ENCODE results near the gene ARVCF.
A peak's percentile ranks its signal among the peaks of the same experiment; 100 is the strongest.

Gene ARVCF

DNA sequence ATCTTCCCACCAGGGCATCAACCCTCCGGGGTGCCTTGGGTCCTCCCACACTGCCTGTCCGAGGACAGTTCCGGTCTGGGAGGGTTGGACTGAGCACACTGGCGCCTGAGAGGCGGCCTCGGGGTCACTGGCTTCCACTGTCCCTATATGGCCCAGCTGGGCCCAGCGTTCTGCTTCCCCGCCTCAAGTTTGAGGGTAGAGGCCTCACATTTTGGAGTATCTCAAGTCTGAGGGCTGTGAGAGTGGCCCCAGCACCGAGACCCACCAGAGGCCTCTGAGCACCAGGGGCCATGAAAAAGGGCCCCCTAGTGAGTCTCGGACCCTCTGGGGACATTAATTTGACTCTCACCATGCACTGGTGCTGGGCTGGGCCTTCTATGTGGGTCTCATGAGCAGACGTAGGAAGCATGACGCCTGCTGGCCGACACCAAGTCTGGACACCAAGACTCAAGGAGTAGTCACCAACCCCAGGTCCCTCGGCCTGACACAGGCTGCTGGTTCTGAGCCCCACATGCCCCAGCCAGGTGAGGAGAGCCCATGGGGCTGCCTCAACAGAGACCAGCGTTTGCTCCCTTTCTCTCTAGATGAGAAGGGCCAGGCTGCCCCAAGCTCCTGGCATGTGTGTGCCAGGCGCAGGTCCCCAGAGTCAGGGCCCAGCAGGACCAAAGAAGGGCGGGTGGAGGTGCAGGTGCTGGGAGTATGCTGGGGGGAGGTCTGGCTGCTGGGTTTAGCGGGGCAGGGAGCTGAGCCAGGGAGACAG lies 27.5 kb downstream of the ARVCF start:
- no peaks in the 10 kb centered on the region for H3K9me3 Mint-ChIP-seq
- H3K27ac Mint-ChIP-seq = no peak overlapping the region
- H3K27me3 Mint-ChIP-seq = peaks cover 18% of the 10 kb centered on the region
- H3K4me1 Mint-ChIP-seq (ENCODE audit: low read depth) = peaks cover 19% of the 10 kb centered on the region
- H3K4me3 Mint-ChIP-seq = no peak overlapping the region
- no peaks in the 10 kb centered on the region for H3K36me3 Mint-ChIP-seq (ENCODE audit: low read depth)
- intact Hi-C loops (cut with micrococcal nuclease) = no loop called here

DNA sequence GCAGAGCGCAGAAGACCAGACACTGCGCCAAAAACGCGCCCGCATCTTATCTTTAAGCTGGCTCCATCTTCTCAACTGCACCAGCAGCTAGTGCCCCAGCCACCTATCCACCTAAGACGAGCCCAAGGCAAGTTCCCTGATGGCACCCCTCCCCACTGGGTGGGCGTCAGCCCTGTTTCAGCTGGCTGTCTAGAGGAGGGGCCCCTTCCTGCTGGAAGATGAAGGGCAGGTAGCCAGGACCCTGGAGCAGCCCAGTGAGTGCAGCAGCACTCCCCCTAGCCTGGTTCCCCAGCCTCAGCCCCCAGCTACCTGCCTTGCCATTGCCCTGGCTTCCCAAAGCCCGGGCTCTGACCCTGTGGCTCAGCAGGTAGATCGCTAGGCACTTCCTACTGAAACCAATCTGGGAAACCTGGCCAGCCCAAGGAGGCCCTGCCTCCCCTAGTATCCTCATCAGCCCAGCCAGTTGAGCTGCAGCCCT lies 28.3 kb downstream of the ARVCF start:
- Mint-ChIP-seq H3K27ac (no peak overlapping the region), H3K4me3 (no peak overlapping the region), H3K9me3 (no peaks in the 10 kb centered on the region), H3K27me3 (peaks cover 18% of the 10 kb centered on the region), H3K36me3 (ENCODE audit: low read depth) (no peaks in the 10 kb centered on the region), H3K4me1 (ENCODE audit: low read depth) (peaks cover 19% of the 10 kb centered on the region)
- intact Hi-C loops (cut with micrococcal nuclease) = no loop called here

DNA sequence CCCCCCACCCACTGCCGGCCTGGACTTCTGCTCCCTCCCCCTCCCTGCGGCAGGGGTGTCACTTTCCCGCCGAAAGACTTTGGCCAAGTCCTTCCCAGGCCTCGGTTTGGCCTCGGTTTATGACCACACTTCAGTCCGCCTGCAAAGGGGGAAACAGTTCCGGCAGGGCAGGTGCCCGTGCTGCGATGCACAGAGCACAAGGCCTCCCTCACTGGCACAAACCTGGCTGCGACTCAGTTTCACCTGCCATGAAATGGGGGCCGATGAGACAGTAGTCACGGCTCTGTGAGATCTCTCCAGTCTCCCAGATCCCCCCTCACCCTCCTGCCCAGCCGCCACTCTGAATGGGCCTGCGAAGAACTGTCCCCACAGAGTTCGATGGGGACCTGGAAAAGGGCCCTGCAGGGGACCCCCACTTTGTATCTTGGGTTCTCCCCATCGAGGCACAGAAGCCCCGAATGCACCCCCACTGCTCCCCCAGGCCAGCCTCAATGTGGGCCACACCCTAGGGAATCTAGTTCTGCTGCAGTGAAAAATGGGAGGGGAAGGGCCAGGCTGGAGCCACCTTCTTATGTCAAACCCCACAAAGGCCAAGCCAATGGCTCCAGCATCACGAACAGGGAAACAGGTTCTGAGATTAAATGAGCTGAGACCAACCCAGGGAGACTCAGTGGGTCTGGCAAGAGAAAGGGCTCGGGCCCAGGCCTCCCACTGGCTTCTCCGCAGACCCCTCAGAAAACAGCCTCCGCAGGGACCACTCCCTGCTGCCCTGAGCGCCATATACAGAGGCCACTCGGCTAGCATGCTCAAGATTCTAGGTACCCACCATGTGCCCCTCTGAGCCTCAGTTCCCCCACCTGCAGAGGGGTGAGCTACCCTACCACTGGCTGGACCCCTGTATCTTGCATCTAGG lies 29.0 kb downstream of the ARVCF start:
- intact Hi-C loops (cut with micrococcal nuclease) = no loop called here
- H3K36me3 Mint-ChIP-seq (ENCODE audit: low read depth) = no peaks in the 10 kb centered on the region
- no peaks in the 10 kb centered on the region for H3K9me3 Mint-ChIP-seq
- H3K27ac Mint-ChIP-seq = no peak overlapping the region
- peaks cover 18% of the 10 kb centered on the region for H3K27me3 Mint-ChIP-seq
- H3K4me1 Mint-ChIP-seq (ENCODE audit: low read depth) = peaks cover 19% of the 10 kb centered on the region
- H3K4me3 Mint-ChIP-seq = peak overlapping the region; percentile 40

DNA sequence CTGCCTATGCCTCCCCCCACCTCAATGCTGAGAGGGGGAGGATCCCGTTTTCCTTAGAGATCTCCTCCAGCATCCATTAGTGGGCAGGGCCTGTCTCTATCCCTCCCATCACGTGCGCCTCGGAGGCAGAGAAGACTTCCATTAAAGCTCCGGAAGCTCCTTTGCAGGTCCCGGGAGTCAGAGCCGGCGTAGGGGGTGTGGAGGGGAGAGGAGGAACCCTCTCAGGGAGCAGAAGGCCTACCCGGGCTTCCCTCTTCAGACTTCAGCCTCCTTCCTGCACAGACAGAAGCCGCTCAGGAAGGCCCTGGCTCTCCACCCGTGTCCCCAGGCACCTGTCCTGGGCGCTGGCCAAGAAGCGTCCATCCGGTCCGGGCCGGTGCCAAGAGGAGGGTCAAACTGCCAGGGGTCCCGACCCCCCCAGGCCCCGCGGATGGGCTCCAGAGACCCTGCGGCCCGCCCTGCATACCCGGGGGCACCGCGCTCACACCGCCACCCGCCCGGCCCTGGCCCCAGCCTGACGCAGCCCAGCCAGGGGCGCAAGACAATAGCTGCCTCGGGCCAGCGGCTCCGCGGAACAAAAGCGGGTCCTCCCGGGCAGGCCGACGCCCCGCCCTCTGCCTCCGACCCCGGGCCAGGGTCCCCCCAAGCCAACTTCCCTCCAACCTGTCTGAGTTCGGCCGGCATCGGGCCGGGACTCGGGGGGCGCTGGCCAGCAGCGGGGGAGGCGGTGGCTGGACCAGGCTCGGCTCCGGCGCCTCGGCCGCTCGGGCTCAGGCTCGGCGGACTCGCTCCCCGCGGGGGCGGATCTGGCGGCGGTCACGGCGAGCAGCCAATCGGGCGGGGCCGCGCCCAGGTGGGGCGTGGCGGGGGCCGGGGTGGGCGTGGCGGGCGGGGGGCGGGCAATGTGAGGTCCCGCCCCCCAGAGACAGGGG lies 29.9 kb downstream of the ARVCF start:
- intact Hi-C loops (cut with micrococcal nuclease) = no loop called here
- peaks cover 5% of the 10 kb centered on the region for H3K36me3 Mint-ChIP-seq (ENCODE audit: low read depth)
- H3K9me3 Mint-ChIP-seq = no peaks in the 10 kb centered on the region
- peaks cover 19% of the 10 kb centered on the region for H3K4me1 Mint-ChIP-seq (ENCODE audit: low read depth)
- H3K27ac Mint-ChIP-seq = peak overlapping the region; percentile 51
- H3K4me3 Mint-ChIP-seq = peak overlapping the region; percentile 75
- peaks cover 18% of the 10 kb centered on the region for H3K27me3 Mint-ChIP-seq

DNA sequence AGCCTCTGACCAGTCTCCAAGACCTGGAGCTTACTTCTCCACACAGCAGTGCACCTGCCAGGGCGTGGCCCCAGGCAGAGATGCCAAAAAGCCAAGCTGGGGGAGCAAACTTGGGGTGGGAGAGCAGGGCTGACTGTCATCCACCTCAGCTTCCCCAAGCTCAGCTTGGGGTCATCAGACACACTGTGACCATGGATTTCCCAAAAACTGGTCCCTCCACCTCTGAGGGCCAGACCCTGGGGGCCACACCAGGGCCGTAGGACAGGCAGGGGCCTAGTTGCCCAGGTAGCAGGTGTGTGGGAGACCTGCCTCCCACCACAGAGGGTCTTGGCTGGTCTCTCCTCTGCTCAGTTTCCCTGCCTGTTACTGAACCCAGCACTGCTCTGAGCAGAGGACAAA lies 30.6 kb downstream of the ARVCF start:
- Mint-ChIP-seq H3K4me3 (peak overlapping the region; percentile 75), H3K36me3 (ENCODE audit: low read depth) (peaks cover 11% of the 10 kb centered on the region), H3K27ac (no peak overlapping the region), H3K27me3 (peaks cover 16% of the 10 kb centered on the region), H3K9me3 (no peaks in the 10 kb centered on the region), H3K4me1 (ENCODE audit: low read depth) (peaks cover 19% of the 10 kb centered on the region)
- intact Hi-C loops (cut with micrococcal nuclease) = no loop called here

DNA sequence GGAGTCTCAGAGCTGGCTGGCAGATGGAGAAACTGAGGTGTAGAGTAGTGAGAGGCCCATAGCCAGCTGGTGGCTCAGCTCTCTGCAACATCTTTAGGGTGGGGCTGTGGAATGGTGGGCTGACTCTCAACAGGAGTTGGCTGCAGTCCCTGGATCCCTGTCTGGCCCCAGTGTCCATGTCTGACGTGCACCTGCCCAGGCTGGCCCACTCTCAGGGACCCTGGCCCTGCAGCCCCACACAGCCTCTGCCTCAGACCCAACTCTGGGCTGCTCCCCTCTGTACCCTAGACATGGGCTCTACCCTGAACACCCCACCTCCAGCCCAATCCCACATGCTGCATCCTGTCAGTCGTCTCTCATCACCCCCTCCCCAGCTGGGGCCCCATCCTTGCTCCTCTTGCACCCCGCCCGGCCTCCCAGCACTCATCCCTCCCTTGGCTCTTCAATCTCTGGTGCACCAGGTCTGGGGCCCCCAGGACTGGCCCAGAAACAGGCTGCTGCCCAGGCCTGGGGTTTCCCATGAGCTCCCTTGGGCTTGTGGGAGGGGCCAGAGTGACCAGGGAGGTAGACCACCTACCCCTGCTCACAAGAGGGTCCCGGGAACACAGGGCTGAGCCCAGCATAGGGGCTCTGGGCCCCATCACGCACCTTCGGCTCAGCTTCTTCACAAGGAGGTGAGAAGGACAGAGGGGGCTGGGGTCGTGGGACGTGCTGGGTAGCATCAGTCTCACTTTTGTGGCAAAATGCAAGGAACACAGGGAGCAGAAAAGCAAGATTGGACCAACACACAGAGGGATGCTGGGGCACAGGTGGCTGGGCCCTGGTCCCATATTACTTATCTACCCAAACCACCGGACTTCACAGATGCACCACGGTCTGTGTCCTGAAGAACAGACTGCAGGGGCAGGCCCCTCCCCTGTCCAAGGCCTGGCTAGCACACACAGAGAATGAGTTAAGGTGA lies 31.5 kb downstream of the ARVCF start:
- Mint-ChIP-seq H3K27ac (no peak overlapping the region), H3K4me3 (no peak overlapping the region), H3K36me3 (ENCODE audit: low read depth) (peaks cover 13% of the 10 kb centered on the region), H3K4me1 (ENCODE audit: low read depth) (peaks cover 19% of the 10 kb centered on the region), H3K27me3 (peaks cover 16% of the 10 kb centered on the region), H3K9me3 (no peaks in the 10 kb centered on the region)
- intact Hi-C loops (cut with micrococcal nuclease) = no loop called here

DNA sequence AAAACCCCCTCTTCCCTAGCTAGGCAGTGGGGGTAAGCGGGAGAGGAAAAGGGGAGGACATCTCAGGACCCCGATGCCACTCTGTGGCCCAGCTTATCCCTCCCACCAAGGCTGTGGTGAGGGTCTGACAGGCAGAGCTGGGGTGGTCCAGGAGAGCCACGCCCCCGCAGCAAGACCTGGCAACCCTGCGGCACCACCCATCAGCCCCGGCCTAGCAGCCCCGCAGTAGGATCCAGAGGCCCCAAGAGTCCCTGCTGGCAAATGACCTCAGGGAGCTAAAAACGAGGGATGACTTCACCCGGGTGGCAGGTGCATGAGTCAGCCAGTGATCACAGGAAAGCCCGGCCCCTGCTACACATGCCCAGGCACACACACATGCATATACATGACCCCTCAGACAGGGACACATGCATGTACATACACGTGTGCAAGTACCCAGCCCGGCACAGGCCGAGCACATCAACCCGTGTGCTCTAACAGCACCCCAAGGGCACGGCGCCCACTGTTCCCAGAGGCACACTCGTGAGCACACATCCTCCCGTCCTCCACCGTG lies 32.3 kb downstream of the ARVCF start:
- Mint-ChIP-seq H3K4me3 (no peak overlapping the region), H3K9me3 (no peaks in the 10 kb centered on the region), H3K27ac (no peak overlapping the region), H3K36me3 (ENCODE audit: low read depth) (peaks cover 15% of the 10 kb centered on the region), H3K4me1 (ENCODE audit: low read depth) (peaks cover 19% of the 10 kb centered on the region), H3K27me3 (peaks cover 16% of the 10 kb centered on the region)
- intact Hi-C loops (cut with micrococcal nuclease) = no loop called here

DNA sequence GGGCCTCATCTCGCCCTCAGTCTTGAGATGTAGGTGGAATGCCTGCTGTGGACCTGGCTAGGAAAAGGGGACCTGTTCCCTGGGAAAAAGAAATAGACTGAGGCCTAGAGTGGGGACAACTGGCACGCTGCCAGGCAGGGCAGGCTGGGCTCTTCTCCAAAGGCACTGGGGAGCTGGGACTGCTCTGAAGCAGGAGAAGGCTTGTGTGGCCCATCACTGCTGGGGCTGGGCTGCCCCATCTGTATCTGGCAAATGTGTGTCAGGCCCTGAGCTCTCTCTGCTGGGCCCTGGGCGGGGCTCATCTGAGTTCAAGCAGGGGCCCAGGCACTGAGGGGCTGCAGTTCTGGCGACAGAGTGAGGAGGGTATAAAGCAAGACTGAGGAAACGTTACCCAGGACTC lies 32.9 kb downstream of the ARVCF start:
- peaks cover 16% of the 10 kb centered on the region for H3K27me3 Mint-ChIP-seq
- H3K36me3 Mint-ChIP-seq (ENCODE audit: low read depth) = peaks cover 20% of the 10 kb centered on the region
- no peak overlapping the region for H3K27ac Mint-ChIP-seq
- intact Hi-C loops (cut with micrococcal nuclease) = no loop called here
- H3K4me1 Mint-ChIP-seq (ENCODE audit: low read depth) = peaks cover 19% of the 10 kb centered on the region
- H3K4me3 Mint-ChIP-seq = no peak overlapping the region
- H3K9me3 Mint-ChIP-seq = no peaks in the 10 kb centered on the region

DNA sequence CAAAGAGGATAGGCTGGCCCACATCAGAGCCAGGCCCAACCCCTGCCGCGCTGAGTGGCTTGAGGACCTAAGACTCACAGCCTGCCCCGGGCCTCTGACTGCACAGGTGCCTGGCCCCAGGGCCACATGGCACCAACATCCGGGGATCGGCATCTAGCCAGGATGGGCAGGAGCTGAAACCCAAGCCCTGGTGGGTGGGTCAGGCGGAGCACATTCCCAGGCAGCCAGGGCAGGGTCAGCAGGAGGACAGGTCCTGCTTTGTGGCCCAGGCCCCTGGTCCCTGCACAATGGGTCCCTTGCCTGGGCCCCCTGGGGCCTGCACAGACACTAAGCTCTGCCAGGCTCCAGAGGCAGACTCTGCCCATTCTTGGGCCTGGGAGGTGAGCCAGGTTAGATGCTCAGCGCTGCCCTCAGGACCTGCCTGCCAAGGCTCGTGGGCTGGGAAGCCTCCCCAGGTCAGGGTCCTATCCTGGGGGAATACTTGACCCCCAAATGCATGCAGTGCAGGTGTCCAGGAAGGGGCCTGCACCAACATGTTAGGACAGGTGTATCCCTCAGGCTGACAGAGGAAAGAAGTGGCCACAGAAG lies 33.5 kb downstream of the ARVCF start:
- peaks cover 21% of the 10 kb centered on the region for H3K36me3 Mint-ChIP-seq (ENCODE audit: low read depth)
- H3K9me3 Mint-ChIP-seq = no peaks in the 10 kb centered on the region
- no peak overlapping the region for H3K4me3 Mint-ChIP-seq
- intact Hi-C loops (cut with micrococcal nuclease) = no loop called here
- H3K27me3 Mint-ChIP-seq = peaks cover 16% of the 10 kb centered on the region
- no peak overlapping the region for H3K27ac Mint-ChIP-seq
- H3K4me1 Mint-ChIP-seq (ENCODE audit: low read depth) = peaks cover 19% of the 10 kb centered on the region

DNA sequence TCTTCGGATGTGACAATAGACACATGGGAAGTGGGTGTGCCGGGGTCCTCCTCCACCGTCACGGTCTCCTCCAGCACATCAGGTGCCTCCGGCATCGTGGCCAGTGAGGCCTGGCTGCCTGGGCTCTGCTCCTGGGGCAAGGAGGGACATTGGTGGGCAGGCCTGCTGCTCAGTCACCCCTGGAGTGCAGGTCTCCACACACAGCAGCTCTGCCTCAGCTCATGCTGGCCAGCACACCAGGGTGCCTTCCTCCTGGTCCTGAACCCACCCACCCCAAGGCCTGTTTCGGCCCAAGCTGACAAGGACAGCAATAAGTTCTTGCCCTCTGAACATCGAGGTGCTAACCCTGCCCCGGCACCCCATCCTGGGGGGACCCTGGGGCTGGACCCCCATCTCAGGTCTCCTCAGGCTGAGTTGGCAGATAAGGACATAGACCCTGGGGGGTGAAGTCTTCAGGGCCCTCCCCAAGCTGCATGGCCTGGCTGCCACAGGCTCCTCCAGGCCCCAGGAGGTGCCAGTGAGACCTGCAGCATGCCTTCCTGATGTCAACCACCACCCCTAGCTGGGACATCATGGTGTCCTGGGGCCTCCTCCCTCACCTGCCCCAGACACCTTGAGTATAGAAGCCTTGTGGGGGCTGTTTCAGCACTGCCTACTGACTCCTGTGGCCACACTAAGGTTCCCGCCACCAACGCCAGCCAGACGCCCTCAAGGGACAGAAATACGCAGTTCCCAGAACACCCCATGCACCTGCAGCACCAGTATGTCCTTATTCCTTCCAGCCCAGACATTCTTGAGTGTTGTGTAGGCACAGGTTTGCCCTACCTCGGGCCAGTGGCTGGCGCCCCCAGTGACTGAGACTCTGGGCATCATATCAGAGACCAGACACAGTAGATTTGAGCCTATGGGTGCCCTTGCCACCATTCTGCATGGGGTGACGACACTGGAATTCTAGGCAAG lies 34.4 kb downstream of the ARVCF start:
- intact Hi-C loops (cut with micrococcal nuclease) = no loop called here

DNA sequence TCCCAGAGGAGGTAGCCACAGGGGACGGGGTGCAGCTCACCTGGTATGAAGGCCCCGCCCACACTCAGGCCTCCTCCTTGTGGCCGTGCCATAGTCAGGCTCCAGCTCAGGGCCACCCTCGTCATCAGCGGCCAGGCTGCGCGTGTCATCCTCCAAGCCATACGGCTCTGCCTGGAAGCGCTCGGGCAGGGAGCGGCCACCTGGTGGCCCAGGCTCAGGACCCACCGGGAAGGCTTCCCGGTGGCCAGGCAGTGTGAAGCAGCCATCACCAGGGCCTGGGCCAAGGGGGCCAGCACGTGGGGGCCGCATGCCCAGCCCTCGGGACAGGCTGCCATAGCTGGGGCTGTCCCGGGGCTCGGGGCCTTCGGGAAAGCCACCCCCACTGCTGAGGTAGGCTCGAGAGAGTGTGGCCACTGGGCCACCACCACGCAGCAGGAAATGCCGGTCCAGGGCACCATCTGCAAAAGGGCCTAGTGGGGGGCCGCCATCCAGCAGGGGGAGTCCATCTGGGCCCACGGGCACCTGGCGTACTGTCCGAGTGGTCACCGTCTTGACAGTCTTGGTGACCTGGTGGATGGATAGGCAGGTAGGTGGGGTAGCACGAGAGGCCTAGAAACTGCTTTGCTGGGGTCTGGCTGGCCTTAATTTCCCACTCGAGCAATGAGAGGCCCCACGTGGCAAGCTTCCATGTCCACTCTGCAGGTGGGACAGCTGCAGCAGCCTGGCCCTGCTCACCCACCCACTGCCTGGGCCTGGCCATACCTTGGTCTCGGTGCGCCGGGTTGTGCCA lies 35.3 kb downstream of the ARVCF start:
- intact Hi-C loops (cut with micrococcal nuclease) = no loop called here
- H3K4me1 Mint-ChIP-seq (ENCODE audit: low read depth) = peaks cover 17% of the 10 kb centered on the region
- H3K36me3 Mint-ChIP-seq (ENCODE audit: low read depth) = peaks cover 21% of the 10 kb centered on the region
- no peak overlapping the region for H3K4me3 Mint-ChIP-seq
- H3K27ac Mint-ChIP-seq = no peak overlapping the region
- no peaks in the 10 kb centered on the region for H3K9me3 Mint-ChIP-seq
- peaks cover 16% of the 10 kb centered on the region for H3K27me3 Mint-ChIP-seq

More for the DNA sequence above, 34.4 kb downstream of the ARVCF start:
- Mint-ChIP-seq H3K27me3 (peaks cover 16% of the 10 kb centered on the region), H3K4me3 (no peak overlapping the region), H3K9me3 (no peaks in the 10 kb centered on the region), H3K4me1 (ENCODE audit: low read depth) (peaks cover 19% of the 10 kb centered on the region), H3K36me3 (ENCODE audit: low read depth) (peaks cover 21% of the 10 kb centered on the region), H3K27ac (no peak overlapping the region)

Measured in dendritic cell treated with granulocyte-macrophage colony-stimulating factor and Interleukin-4, amounts not matched to agents 40 ng/mL and 50 ng/mL, for 4 days (primary cell).